Activated CD8-positive, alpha-beta T cell treated with anti-CD3 and anti-CD28 coated beads for 36 hours (primary cell): ENCODE results near the gene FOXP2. TPM values are rescaled to one million over a fixed set of nuclear protein-coding genes. Genes with fewer than 3 reads are reported as not detected.
"Not testable (repeated sequence)": the region's sequence is repeated elsewhere in the genome, so short reads cannot be mapped to it uniquely, and the experiment has no call there.

Experiments used
- ATAC-seq: fragments of 200-7000 bp; cut with Tn5 transposase; one replicate; pipeline ENCODE4 v1.10.0; 2021; ENCODE audit warnings: mild to moderate bottlenecking, moderate library complexity
- CTCF ChIA-PET: fragments of 350-600 bp; sonication (Branson Sonifier 250); formaldehyde crosslinking; loops from one replicate; lab custom pipeline; 2021; ENCODE audit warnings: antibody characterized with exemption; lab: Charles Lee
- POLR2A ChIA-PET: fragments of 350-600 bp; sonication (Branson Sonifier 250); formaldehyde crosslinking; loops from one replicate; lab custom pipeline; 2021; ENCODE audit warnings: antibody characterized with exemption; lab: Charles Lee
- DNase-seq: peaks from one replicate; pipeline ENCODE4 v3.0.0-alpha.2; 2020
- H3K27ac Mint-ChIP-seq: one replicate; pipeline ENCODE4 v1.8.0; 2021; ENCODE audit warnings: mild to moderate bottlenecking, mixed read lengths
- H3K27me3 Mint-ChIP-seq: one replicate; pipeline ENCODE4 v1.8.0; 2021; ENCODE audit warnings: mixed read lengths
- H3K36me3 Mint-ChIP-seq: one replicate; pipeline ENCODE4 v1.8.0; 2021; ENCODE audit warnings: low read depth, mixed read lengths
- H3K4me1 Mint-ChIP-seq: one replicate; pipeline ENCODE4 v1.8.0; 2021; ENCODE audit warnings: low read depth, mixed read lengths
- H3K4me3 Mint-ChIP-seq: one replicate; pipeline ENCODE4 v1.8.0; 2021; ENCODE audit warnings: mild to moderate bottlenecking, moderate library complexity, mixed read lengths
- H3K9me3 Mint-ChIP-seq: one replicate; pipeline ENCODE4 v1.8.0; 2021; ENCODE audit warnings: mixed read lengths
- CTCF ChIP-seq: fragments of 200-600 bp; IDR thresholded peaks from one replicate; pipeline ENCODE4 v1.8.0; 2022; ENCODE audit warnings: antibody characterized with exemption, mild to moderate bottlenecking
- intact Hi-C: fragments of 100-400 bp; cut with micrococcal nuclease; formaldehyde crosslinking; loops from one replicate; pipeline ENCODE4 v1.10.0; 2022
- total RNA-seq, 2 experiments: library from RNA; stranded (reverse); gene quantifications; one replicate each; pipeline ENCODE4 v1.2.3, GENCODE V29; 2021

FOXP2 gene
- total RNA-seq, 2 experiments from 2014 or later = not detected

DNA sequence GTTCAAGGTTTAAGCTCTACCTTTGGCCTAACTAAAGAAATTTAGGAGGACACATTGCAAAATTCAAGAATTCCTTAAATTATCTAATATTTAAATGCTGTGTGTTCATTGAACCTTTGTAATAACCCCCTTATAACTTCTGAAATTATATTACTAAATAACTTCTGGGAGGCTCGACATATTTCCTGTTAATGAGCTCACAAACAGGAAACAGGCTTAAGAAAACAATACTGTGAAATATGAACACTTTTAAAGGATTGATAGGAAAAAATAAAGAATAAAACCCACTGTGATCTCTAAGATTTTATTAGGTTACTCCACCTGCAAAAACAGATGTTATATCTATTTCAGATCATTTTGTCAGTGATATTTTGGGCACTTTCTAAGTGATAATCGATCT is 74.1 kb downstream of the FOXP2 start:
- Mint-ChIP-seq H3K36me3 (no peaks in the 10 kb centered on the region), H3K27ac (no peak overlapping the region), H3K4me1 (no peaks in the 10 kb centered on the region), H3K4me3 (no peak overlapping the region), H3K27me3 (no peaks in the 10 kb centered on the region), H3K9me3 (peaks cover 5% of the 10 kb centered on the region)
- no peak for TF ChIP-seq CTCF
- no peak for ATAC-seq
- ChIA-PET CTCF (no interaction called here), POLR2A (no interaction called here)
- intact Hi-C loops = no loop called here
- DNase-seq = no peak

DNA sequence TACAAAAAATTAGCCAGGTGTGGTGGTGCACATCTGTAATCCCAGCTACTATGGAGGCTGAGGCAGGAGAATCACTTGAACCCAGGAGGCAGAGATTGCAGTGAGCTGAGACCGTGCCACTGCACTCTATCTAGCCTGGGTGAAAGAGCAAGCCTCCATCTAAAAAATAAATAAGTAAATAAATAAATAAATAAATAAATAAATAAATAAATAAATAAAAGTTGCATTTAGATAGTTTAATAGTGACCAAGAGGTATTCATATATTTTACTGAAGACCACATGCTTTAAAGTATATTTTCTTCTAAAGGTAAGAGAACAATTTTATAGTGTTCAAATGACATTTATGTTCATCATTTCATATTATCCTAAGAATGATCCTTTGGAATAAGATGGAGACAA is 82.9 kb downstream of the FOXP2 start:
- CTCF ChIA-PET, H3K27me3 Mint-ChIP-seq, DNase-seq, H3K9me3 Mint-ChIP-seq, ATAC-seq, H3K36me3 Mint-ChIP-seq, POLR2A ChIA-PET, H3K27ac Mint-ChIP-seq, H3K4me3 Mint-ChIP-seq, H3K4me1 Mint-ChIP-seq, intact Hi-C loops: not testable (repeated sequence)

- POLR2A ChIA-PET = no interaction called here
Measured at GRCh38 chr7:114502454-114503254, 88.0 kb downstream of the FOXP2 start.

DNA sequence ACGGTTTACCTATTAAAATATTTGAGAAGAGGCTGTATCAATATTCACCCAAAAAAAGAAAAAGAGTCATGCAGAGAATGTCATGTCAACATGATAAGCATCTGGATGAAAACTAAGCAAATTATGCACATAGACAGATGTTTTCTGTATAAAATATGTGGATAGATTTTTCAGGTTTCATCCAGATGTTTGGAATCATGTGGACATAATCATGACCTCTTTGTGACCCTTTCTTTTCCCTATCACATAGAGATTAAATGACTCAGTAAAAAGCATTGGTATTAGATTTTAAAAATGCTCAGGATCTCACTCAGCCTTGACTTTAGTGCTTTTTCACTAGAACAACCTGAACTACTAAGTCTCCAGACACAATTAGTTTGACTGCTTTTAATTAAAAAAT is 90.0 kb downstream of the FOXP2 start:
- no peak for TF ChIP-seq CTCF
- DNase-seq = no peak
- intact Hi-C loops = no loop called here
- H3K4me1 Mint-ChIP-seq = no peaks in the 10 kb centered on the region
- ChIA-PET CTCF (no interaction called here), POLR2A (no interaction called here)
- no peaks in the 10 kb centered on the region for H3K27me3 Mint-ChIP-seq
- ATAC-seq = no peak
- H3K27ac Mint-ChIP-seq = no peak overlapping the region
- H3K9me3 Mint-ChIP-seq = no peaks in the 10 kb centered on the region
- H3K36me3 Mint-ChIP-seq = no peaks in the 10 kb centered on the region
- no peak overlapping the region for H3K4me3 Mint-ChIP-seq

More at GRCh38 chr7:114502454-114503254, 88.0 kb downstream of the FOXP2 start:
- Mint-ChIP-seq H3K9me3 (no peaks in the 10 kb centered on the region), H3K4me1 (no peaks in the 10 kb centered on the region), H3K36me3 (no peaks in the 10 kb centered on the region), H3K27me3 (no peaks in the 10 kb centered on the region), H3K27ac (no peak overlapping the region), H3K4me3 (no peak overlapping the region)
- CTCF ChIA-PET = no interaction called here
- DNase-seq (no peak), ATAC-seq (no peak)
- intact Hi-C loops = no loop called here
- TF ChIP-seq CTCF = no peak

- Mint-ChIP-seq H3K36me3 (no peaks in the 10 kb centered on the region), H3K9me3 (peaks cover 2% of the 10 kb centered on the region), H3K4me3 (no peak overlapping the region), H3K27me3 (no peaks in the 10 kb centered on the region), H3K4me1 (no peaks in the 10 kb centered on the region), H3K27ac (no peak overlapping the region)
- CTCF ChIA-PET = no interaction called here
- POLR2A ChIA-PET = no interaction called here
- ATAC-seq (no peak), DNase-seq (no peak)
- intact Hi-C loops = no loop called here
- no peak for TF ChIP-seq CTCF
Measured at GRCh38 chr7:114507381-114507780, 92.8 kb downstream of the FOXP2 start.
